ENCODE measurements around the gene TRAIP.
"Not testable (repeated sequence)": the region's sequence is repeated elsewhere in the genome, so short reads cannot be mapped to it uniquely, and the experiment has no call there.

The TRAIP gene

GRCh38 chr3:49785565-49786356 is 70.6 kb downstream of the TRAIP start:
- no peak for TF ChIP-seq CTCF (IDR thresholded peaks at IDR 0.05)
- peak overlapping the region; percentile 91 for H3K4me3 ChIP-seq
- H3K27ac ChIP-seq = peak overlapping the region; percentile 91 to 94
- DNase-seq (ENCODE audit: low spot score) = peak; percentile 76

GRCh38 chr3:49782277-49782676 is 74.1 kb downstream of the TRAIP start:
- H3K27ac ChIP-seq, H3K4me3 ChIP-seq: not testable (repeated sequence)
- DNase-seq (ENCODE audit: low spot score) = peak; percentile 12

GRCh38 chr3:49781415-49782199 is 74.8 kb downstream of the TRAIP start:
- no peak overlapping the region for H3K27ac ChIP-seq
- DNase-seq (ENCODE audit: low spot score) = peak; percentile 19
- H3K4me3 ChIP-seq = no peak overlapping the region
- TF ChIP-seq CTCF (IDR thresholded peaks at IDR 0.05) = no peak

GRCh38 chr3:49780975-49781365 is 75.4 kb downstream of the TRAIP start:
- H3K4me3 ChIP-seq; DNase-seq (ENCODE audit: low spot score); H3K27ac ChIP-seq: not testable (repeated sequence)

- no peak overlapping the region for H3K27ac ChIP-seq
- TF ChIP-seq CTCF (IDR thresholded peaks at IDR 0.05) = no peak
- H3K4me3 ChIP-seq = no peak overlapping the region
- no peak for DNase-seq (ENCODE audit: low spot score)
These were observed 76.0 kb downstream of the TRAIP start for GRCh38 chr3:49780080-49780974.

GRCh38 chr3:49779358-49780079 is 76.8 kb downstream of the TRAIP start:
- no peak for TF ChIP-seq CTCF (IDR thresholded peaks at IDR 0.05)
- no peak for DNase-seq (ENCODE audit: low spot score)
- no peak overlapping the region for H3K4me3 ChIP-seq
- no peak overlapping the region for H3K27ac ChIP-seq
